Aorta (tissue), 5 donors: ENCODE data around the gene MYO1D. TPM values are rescaled to one million over a fixed set of nuclear protein-coding genes. Genes with fewer than 3 reads are reported as not detected.
"Not testable (repeated sequence)": the region's sequence is repeated elsewhere in the genome, so short reads cannot be mapped to it uniquely, and the experiment has no call there.

Source experiments
- ATAC-seq: fragments of 200-7000 bp; cut with Tn5 transposase; one replicate; pipeline ENCODE4 v1.9.1; 2022; ENCODE audit warnings: moderate library complexity; ENCODE audit not compliant: low FRiP score
- DNase-seq, 2 donors: peaks; one replicate each; pipeline ENCODE4 v3.0.0-alpha.2; 2020
- H3K27ac ChIP-seq, 2 donors: one replicate each; pipeline ENCODE4 v1.5.1; 2013; ENCODE audit warnings: low read length in 2 of 2, mild to moderate bottlenecking in 2 of 2, moderate library complexity in 2 of 2, control low read depth in 1 of 2, inconsistent platforms in 1 of 2, low read depth in 1 of 2
- H3K27me3 ChIP-seq, 2 donors: one replicate each; pipeline ENCODE4 v1.6.1; 2013; ENCODE audit warnings: control low read depth in 1 of 2, low read length in 1 of 2, mild to moderate bottlenecking in 1 of 2, moderate library complexity in 1 of 2; ENCODE audit not compliant: insufficient read depth in 2 of 2, control insufficient read depth in 1 of 2
- H3K36me3 ChIP-seq, 2 donors: one replicate each; pipeline ENCODE4 v1.6.1; 2013; ENCODE audit warnings: control low read depth in 1 of 2, low read length in 1 of 2, mild to moderate bottlenecking in 1 of 2; ENCODE audit not compliant: insufficient read depth in 2 of 2, control insufficient read depth in 1 of 2
- H3K4me1 ChIP-seq, 2 donors: one replicate each; pipeline ENCODE4 v1.6.1; 2013; ENCODE audit warnings: low read length in 2 of 2, control low read depth in 1 of 2, mild to moderate bottlenecking in 1 of 2, moderate library complexity in 1 of 2; ENCODE audit not compliant: insufficient read depth in 2 of 2, control insufficient read depth in 1 of 2
- H3K4me3 ChIP-seq, 2 donors: one replicate each; pipeline ENCODE4 v1.5.1; 2013; ENCODE audit warnings: low read length in 2 of 2, control low read depth in 1 of 2, mild to moderate bottlenecking in 1 of 2
- H3K9me3 ChIP-seq: one replicate; pipeline ENCODE4 v1.6.1; 2013; ENCODE audit warnings: mild to moderate bottlenecking, low read length; ENCODE audit not compliant: control insufficient read depth
- WGBS, 2 donors: extraction: QIAGEN DNeasy Blood & Tissue Kit; methylation state at CpG; one replicate each; pipeline ENCODE4 v1.1.7; 2013; 5-methylcytosine and 5-hydroxymethylcytosine counted together
- intact Hi-C, 2 donors: fragments of 100-400 bp; cut with DNase I; formaldehyde crosslinking; loops; one replicate each; pipeline versions ENCODE4 v1.14.2 to v1.15.0; 2022
- polyA plus RNA-seq, 2 donors: library from polyadenylated mRNA; stranded (reverse); fragments of 200-250 nt; gene quantifications; one replicate each; pipeline ENCODE4 v1.2.3, GENCODE V29; 2013
- total RNA-seq, 2 donors: library from RNA; stranded (reverse); fragmentation: NEBNext Ultra II Directional; extraction: Animal tissue kit (Norgen Biotek cat#: 25700); gene quantifications; one replicate each; pipeline ENCODE4 v1.2.1, GENCODE V29; 2021
- donor health status: healthy with polysubstance abuse.
- donor health status: Bipolar disorder and iron deficiency.
- donor health status: DM: no; HTN: no; CAD: no.
- donor health status: DM: no; HTN: no; CAD: no.
- donor health status: DM: yes; HTN: yes; CAD: no.

The MYO1D gene
- total and polyA plus RNA-seq, 4 donors: 62.5 to 358 (median 164) TPM

- intact Hi-C loops: no loop called here
- Histone ChIP-seq H3K27ac (no peak overlapping the region), H3K4me3 (no peak overlapping the region), H3K9me3 (no peaks in the 10 kb centered on the region), H3K4me1 (no peaks in the 10 kb centered on the region), H3K27me3 (no peaks in the 10 kb centered on the region), H3K36me3 (peaks cover 0 to 2% of the 10 kb centered on the region in 2 donors)
- DNase-seq: peak in 1 of 2 donors; percentile 61
- no peak for ATAC-seq
- 35 to 53% methylated on average over 1 of the region's 1 CpG for WGBS, 2 donors
These were observed 414.9 kb downstream of the MYO1D start for GRCh38 chr17:32461853-32462617.

- DNase-seq: no peak
- WGBS, 2 donors: 50 to 53% methylated on average over 4 of the region's 4 CpGs
- intact Hi-C loops: no loop called here
- H3K9me3 ChIP-seq: no peaks in the 10 kb centered on the region
- ATAC-seq: no peak
- H3K36me3 ChIP-seq: peaks cover 0 to 2% of the 10 kb centered on the region in 2 donors
- H3K4me3 ChIP-seq: no peak overlapping the region
- no peak overlapping the region for H3K27ac ChIP-seq
- H3K4me1 ChIP-seq: no peaks in the 10 kb centered on the region
- H3K27me3 ChIP-seq: no peaks in the 10 kb centered on the region
These were observed 415.4 kb downstream of the MYO1D start for GRCh38 chr17:32461498-32461852.

GRCh38 chr17:32460054-32460453 is 416.9 kb downstream of the MYO1D start:
- Histone ChIP-seq H3K27ac (no peak overlapping the region), H3K9me3 (no peaks in the 10 kb centered on the region), H3K4me1 (no peaks in the 10 kb centered on the region), H3K36me3 (peaks cover 0 to 2% of the 10 kb centered on the region in 2 donors), H3K4me3 (no peak overlapping the region), H3K27me3 (no peaks in the 10 kb centered on the region)
- intact Hi-C loops: no loop called here
- ATAC-seq (no peak), DNase-seq (no peak)
- 93 to 94% methylated on average over 4 of the region's 4 CpGs for WGBS, 2 donors

GRCh38 chr17:32458371-32458770 is 418.6 kb downstream of the MYO1D start:
- no peaks in the 10 kb centered on the region for H3K4me1 ChIP-seq
- H3K27me3 ChIP-seq: no peaks in the 10 kb centered on the region
- DNase-seq (no peak), ATAC-seq (no peak)
- intact Hi-C loops: no loop called here
- no peak overlapping the region for H3K27ac ChIP-seq
- no peaks in the 10 kb centered on the region for H3K9me3 ChIP-seq
- H3K4me3 ChIP-seq: no peak overlapping the region
- peaks cover 8 to 12% of the 10 kb centered on the region in 2 donors for H3K36me3 ChIP-seq

GRCh38 chr17:32453370-32453769 is 423.6 kb downstream of the MYO1D start:
- H3K4me1 ChIP-seq: no peaks in the 10 kb centered on the region
- WGBS, 2 donors: 95% methylated on average over 2 of the region's 2 CpGs
- no peak overlapping the region for H3K4me3 ChIP-seq
- H3K27ac ChIP-seq: no peak overlapping the region
- intact Hi-C loops: no loop called here
- peaks cover 7 to 12% of the 10 kb centered on the region in 2 donors for H3K36me3 ChIP-seq
- no peak for ATAC-seq
- H3K27me3 ChIP-seq: no peaks in the 10 kb centered on the region
- no peak for DNase-seq
- H3K9me3 ChIP-seq: no peaks in the 10 kb centered on the region

GRCh38 chr17:32452281-32452680 is 424.6 kb downstream of the MYO1D start:
- no peak overlapping the region for H3K4me3 ChIP-seq
- peaks cover 7 to 12% of the 10 kb centered on the region in 2 donors for H3K36me3 ChIP-seq
- intact Hi-C loops: no loop called here
- H3K27ac ChIP-seq: no peak overlapping the region
- no peaks in the 10 kb centered on the region for H3K4me1 ChIP-seq
- no peak for DNase-seq
- no peak for ATAC-seq
- WGBS, 2 donors: 89 to 92% methylated on average over 1 of the region's 1 CpG
- no peaks in the 10 kb centered on the region for H3K27me3 ChIP-seq
- no peaks in the 10 kb centered on the region for H3K9me3 ChIP-seq

GRCh38 chr17:32451879-32452278 is 425.0 kb downstream of the MYO1D start:
- DNase-seq: no peak
- H3K4me1 ChIP-seq: no peaks in the 10 kb centered on the region

GRCh38 chr17:32450379-32450778 is 426.5 kb downstream of the MYO1D start:
- WGBS, 2 donors: 90 to 96% methylated on average over 6 of the region's 6 CpGs
- intact Hi-C loops, H3K4me1 ChIP-seq, H3K27me3 ChIP-seq, H3K27ac ChIP-seq, H3K9me3 ChIP-seq, DNase-seq, ATAC-seq, H3K4me3 ChIP-seq: not testable (repeated sequence)
- H3K36me3 ChIP-seq: peaks cover 7 to 12% of the 10 kb centered on the region in 2 donors

More at GRCh38 chr17:32451879-32452278, 425.0 kb downstream of the MYO1D start:
- Histone ChIP-seq H3K4me3 (no peak overlapping the region), H3K9me3 (no peaks in the 10 kb centered on the region), H3K27me3 (no peaks in the 10 kb centered on the region), H3K27ac (no peak overlapping the region), H3K36me3 (peaks cover 7 to 12% of the 10 kb centered on the region in 2 donors)
- WGBS, 2 donors: 73 to 97% methylated on average over 2 of the region's 2 CpGs
- intact Hi-C loops: no loop called here
- ATAC-seq: no peak

- ATAC-seq (no peak), DNase-seq (no peak)
- 94 to 95% methylated on average over 5 of the region's 5 CpGs for WGBS, 2 donors
- Histone ChIP-seq H3K27me3 (no peaks in the 10 kb centered on the region), H3K27ac (no peak overlapping the region), H3K4me1 (no peaks in the 10 kb centered on the region), H3K4me3 (no peak overlapping the region), H3K9me3 (no peaks in the 10 kb centered on the region), H3K36me3 (peaks cover 7 to 11% of the 10 kb centered on the region in 2 donors)
- intact Hi-C loops: no loop called here
These were observed 427.0 kb downstream of the MYO1D start for GRCh38 chr17:32449963-32450362.
